Stomach (tissue), 9 donors: ENCODE results near the gene PKNOX2. TPM values are rescaled to one million over a fixed set of nuclear protein-coding genes. Genes with fewer than 3 reads are reported as not detected.

Experiments
- DNase-seq, 2 donors: peaks; one replicate each; pipeline versions ENCODE4 v3.0.0 to v3.0.0-alpha.2; 2013 to 2019
- H3K27ac ChIP-seq, 5 donors: fragments of 200-600 bp in 4 of 5; sonication (generic) in 4 of 5; one replicate each; pipeline ENCODE4 v1.5.1; 2013 to 2019; ENCODE audit warnings: mild to moderate bottlenecking in 1 of 5, moderate library complexity in 1 of 5
- H3K27me3 ChIP-seq, 3 donors: fragments of 200-600 bp; sonication (generic); one replicate each; pipeline ENCODE4 v1.5.1; 2017 to 2019; ENCODE audit warnings: mixed run types in 1 of 3
- H3K36me3 ChIP-seq, 4 donors: fragments of 200-600 bp; sonication (generic); 1 replicate in 3 of 4; 2 replicates in 1 of 4; pipeline ENCODE4 v1.5.1; 2016 to 2019
- H3K4me1 ChIP-seq, 4 donors: fragments of 200-600 bp; sonication (generic); one replicate each; pipeline ENCODE4 v1.5.1; 2016 to 2019
- H3K4me3 ChIP-seq, 4 donors: fragments of 200-600 bp; sonication (generic) in 3 of 4; one replicate each; pipeline ENCODE4 v1.5.1; 2016 to 2019; ENCODE audit warnings: mild to moderate bottlenecking in 1 of 4
- H3K9me3 ChIP-seq, 4 donors: fragments of 200-600 bp; sonication (generic); one replicate each; pipeline ENCODE4 v1.5.1; 2016 to 2019
- CTCF ChIP-seq, 7 experiments: fragments of 450-650 bp in 4 of 7; fragments of 200-600 bp in 3 of 7; sonication (generic) in 3 of 7; IDR thresholded peaks; one replicate each; pipeline ENCODE4 v1.5.1; 2016 to 2019; ENCODE audit warnings: antibody characterized with exemption in 7 of 7, control low read depth in 2 of 7, mild to moderate bottlenecking in 1 of 7
- EP300 ChIP-seq: sonication (generic); formaldehyde crosslinking; IDR thresholded peaks from one replicate; pipeline ENCODE4 v1.6.1; 2017; ENCODE audit warnings: antibody characterized with exemption
- POLR2A ChIP-seq, 4 donors: fragments of 450-650 bp; IDR thresholded peaks; one replicate each; pipeline ENCODE4 v1.6.1; 2016; ENCODE audit warnings: antibody characterized with exemption in 4 of 4, control low read depth in 2 of 4, mild to moderate bottlenecking in 1 of 4, moderate library complexity in 1 of 4
- POLR2AphosphoS5 ChIP-seq, 3 donors: sonication (generic); formaldehyde crosslinking; IDR thresholded peaks; one replicate each; pipeline ENCODE4 v1.6.1; 2016; ENCODE audit warnings: antibody characterized with exemption in 3 of 3
- whole genome bisulfite sequencing, 5 donors: extraction: QIAGEN DNeasy Blood & Tissue Kit in 3 of 5; methylation state at CpG; one replicate each; pipeline versions ENCODE4 v1.1.5 to v1.1.7; 2013 to 2018; 5-methylcytosine and 5-hydroxymethylcytosine counted together
- intact Hi-C: fragments of 100-400 bp; cut with DNase I; formaldehyde crosslinking; loops from one replicate; pipeline ENCODE4 v1.15.1; 2023; ENCODE audit warnings: low total_unique reads
- polyA plus RNA-seq, 3 donors: library from polyadenylated mRNA; stranded (reverse); fragments of 200-250 nt; gene quantifications; one replicate each; pipeline ENCODE4 v1.2.3, GENCODE V29; 2013
- total RNA-seq, 5 donors: library from RNA; depleted of rRNA; stranded (reverse); fragments of >200 nt; gene quantifications; one replicate each; pipeline versions ENCODE4 v1.1.0 to v1.2.3, GENCODE V29; 2014 to 2016
- donor health status: healthy with polysubstance abuse.
- donor health status: Bipolar disorder and iron deficiency.
- donor health status: healthy.

Gene PKNOX2
- total and polyA plus RNA-seq, 8 donors: 0.83 to 4.9 (median 2.3) TPM; not detected in 1

- Histone ChIP-seq H3K9me3 (no peaks in the 10 kb centered on the region), H3K4me1 (peaks cover 0 to 28% (median 4%) of the 10 kb centered on the region in 4 donors), H3K27ac (no peak overlapping the region), H3K36me3 (no peaks in the 10 kb centered on the region), H3K27me3 (no peaks in the 10 kb centered on the region), H3K4me3 (no peak overlapping the region)
- TF ChIP-seq POLR2AphosphoS5 (IDR thresholded peaks at IDR 0.05) (no peak), POLR2A (IDR thresholded peaks at IDR 0.05) (no peak), EP300 (no peak), CTCF (IDR thresholded peaks at IDR 0.05) (no peak)
- WGBS, 5 donors: 77 to 89% (median 84%) methylated on average over 7 of the region's 7 CpGs
- no peak for DNase-seq
- intact Hi-C loops: no loop called here
Measured at GRCh38 chr11:125285844-125286243, 121.3 kb downstream of the PKNOX2 start.

GRCh38 chr11:125286486-125286885 is 121.9 kb downstream of the PKNOX2 start:
- Histone ChIP-seq H3K27me3 (no peaks in the 10 kb centered on the region), H3K4me1 (peaks cover 0 to 28% (median 4%) of the 10 kb centered on the region in 4 donors), H3K27ac (no peak overlapping the region), H3K36me3 (no peaks in the 10 kb centered on the region), H3K9me3 (no peaks in the 10 kb centered on the region), H3K4me3 (no peak overlapping the region)
- DNase-seq: no peak
- 70 to 76% (median 73%) methylated on average over 8 of the region's 8 CpGs for WGBS, 5 donors
- intact Hi-C loops: no loop called here
- TF ChIP-seq POLR2A (IDR thresholded peaks at IDR 0.05): no peak
- no peak for TF ChIP-seq EP300
- TF ChIP-seq POLR2AphosphoS5 (IDR thresholded peaks at IDR 0.05): no peak
- TF ChIP-seq CTCF (IDR thresholded peaks at IDR 0.05): no peak

- peaks cover 0 to 28% (median 4%) of the 10 kb centered on the region in 4 donors for H3K4me1 ChIP-seq
- 61 to 71% (median 66%) methylated on average over 11 of the region's 11 CpGs for WGBS, 5 donors
- peak overlapping the region in 3 of 5 donors; percentile 43 to 47 (median 43) for H3K27ac ChIP-seq
- no peak overlapping the region for H3K4me3 ChIP-seq
- intact Hi-C loops: no loop called here
- no peaks in the 10 kb centered on the region for H3K9me3 ChIP-seq
- peak in 1 of 2 donors; percentile 87 for DNase-seq
- no peaks in the 10 kb centered on the region for H3K27me3 ChIP-seq
- TF ChIP-seq CTCF (IDR thresholded peaks at IDR 0.05): no peak
- no peak for TF ChIP-seq POLR2AphosphoS5 (IDR thresholded peaks at IDR 0.05)
- no peak for TF ChIP-seq POLR2A (IDR thresholded peaks at IDR 0.05)
- TF ChIP-seq EP300: no peak
- H3K36me3 ChIP-seq: no peaks in the 10 kb centered on the region
Measured at GRCh38 chr11:125287491-125288210, 123.1 kb downstream of the PKNOX2 start.

GRCh38 chr11:125289419-125290098 is 125.0 kb downstream of the PKNOX2 start:
- no peaks in the 10 kb centered on the region for H3K27me3 ChIP-seq
- H3K36me3 ChIP-seq: no peaks in the 10 kb centered on the region
- H3K9me3 ChIP-seq: no peaks in the 10 kb centered on the region
- DNase-seq: no peak
- intact Hi-C loops: no loop called here
- peaks cover 0 to 28% (median 4%) of the 10 kb centered on the region in 4 donors for H3K4me1 ChIP-seq
- H3K4me3 ChIP-seq: no peak overlapping the region
- 47 to 56% (median 52%) methylated on average over 9 of the region's 9 CpGs for WGBS, 5 donors
- no peak overlapping the region for H3K27ac ChIP-seq
- no peak for TF ChIP-seq EP300
- TF ChIP-seq CTCF (IDR thresholded peaks at IDR 0.05): no peak
- TF ChIP-seq POLR2A (IDR thresholded peaks at IDR 0.05): no peak
- TF ChIP-seq POLR2AphosphoS5 (IDR thresholded peaks at IDR 0.05): no peak
